Pancreas (tissue), 10 donors: ENCODE data around the gene MKNK2. TPM values are rescaled to one million over a fixed set of nuclear protein-coding genes. Genes with fewer than 3 reads are reported as not detected.

Source experiments
- ATAC-seq, 4 donors: fragments of 200-7000 bp; cut with Tn5 transposase; one replicate each; pipeline versions ENCODE4 v1.8.0 to v1.9.1; 2020; ENCODE audit warnings: mild to moderate bottlenecking in 4 of 4, moderate library complexity in 4 of 4
- DNase-seq, 6 donors: peaks; one replicate each; pipeline ENCODE4 v3.0.0-alpha.2; 2020
- FAIRE-seq: peaks from 2 replicates; lab custom pipeline; 2012; peaks lifted over from hg19 to GRCh38; lab: Jason Lieb, UNC
- H3K27ac ChIP-seq, 4 donors: fragments of 200-600 bp; sonication (generic); 1 replicate in 3 of 4; 2 replicates in 1 of 4; pipeline versions ENCODE4 v1.5.0 to v1.8.0; 2020
- H3K27me3 ChIP-seq, 4 donors: fragments of 200-600 bp; one replicate each; pipeline ENCODE4 v1.8.0; 2021
- H3K36me3 ChIP-seq, 3 donors: fragments of 200-600 bp; sonication (generic) in 1 of 3; one replicate each; pipeline versions ENCODE4 v1.5.0 to v1.8.0; 2020 to 2021
- H3K4me1 ChIP-seq, 3 donors: fragments of 200-600 bp; one replicate each; pipeline ENCODE4 v1.8.0; 2021
- H3K4me3 ChIP-seq, 4 donors: fragments of 200-600 bp; sonication (generic) in 2 of 4; one replicate each; pipeline versions ENCODE4 v1.5.0 to v1.8.0; 2020 to 2021
- H3K9me3 ChIP-seq, 4 donors: fragments of 200-600 bp; one replicate each; pipeline ENCODE4 v1.8.0; 2021
- CTCF ChIP-seq, 4 donors: fragments of 200-600 bp; sonication (generic) in 3 of 4; IDR thresholded peaks; one replicate each; pipeline versions ENCODE4 v1.5.0 to v1.8.0; 2021; ENCODE audit warnings: antibody characterized with exemption in 4 of 4
- WGBS, 2 donors: extraction: QIAGEN DNeasy Blood & Tissue Kit; methylation state at CpG; one replicate each; pipeline ENCODE4 v1.1.7; 2013; 5-methylcytosine and 5-hydroxymethylcytosine counted together
- intact Hi-C, 3 donors: fragments of 100-400 bp; cut with DNase I; formaldehyde crosslinking; loops; one replicate each; pipeline versions ENCODE4 v1.11.1 to v1.14.2; 2022
- polyA plus RNA-seq, 2 donors: library from polyadenylated mRNA; stranded (reverse); fragments of 200-250 nt; gene quantifications; one replicate each; pipeline ENCODE4 v1.2.3, GENCODE V29; 2013
- total RNA-seq, 6 donors: library from RNA; stranded (reverse); fragmentation: NEBNext Ultra II Directional in 4 of 6; extraction: Animal tissue kit (Norgen Biotek cat#: 25700) in 4 of 6; gene quantifications; one replicate each; pipeline versions ENCODE4 v1.2.1 to v1.2.4, GENCODE V29; 2021 to 2023
- donor health status: healthy with polysubstance abuse.
- donor health status: DM: no; HTN: no; CAD: no; lungs with moderate emphysema.
- donor health status: DM: no; HTN: no; CAD: no.
- donor health status: control.
- donor health status: control.
- donor health status: Bipolar disorder and iron deficiency.
- donor health status: DM: yes; HTN: yes; CAD: no.
- donor health status: DM: no; HTN: no; CAD: no.
- donor health status: DM: no; HTN: no; CAD: no.
- donor health status: DM: yes; HTN: yes; CAD: no.

MKNK2 gene
- total RNA-seq (100 to 1,000 TPM; 178 to 446 (median 252) TPM), polyA plus RNA-seq (100 to 1,000 TPM; 102 to 143 TPM)

- FAIRE-seq (no peak), DNase-seq (peak; percentile 79 to 100 (median 95)), ATAC-seq (peak; percentile 49 to 67 (median 60))
- Histone ChIP-seq H3K36me3 (peaks cover 0 to under 1% (median 0%) of the 10 kb centered on the region in 3 donors), H3K9me3 (no peaks in the 10 kb centered on the region), H3K27me3 (no peaks in the 10 kb centered on the region), H3K4me3 (peak within 1 kb of the TSS; percentile 71 to 98 (median 92)), H3K27ac (peak within 1 kb of the TSS; percentile 93 to 98 (median 97)), H3K4me1 (peaks cover 32 to 58% (median 44%) of the 10 kb centered on the region in 3 donors)
- peak; percentile 10 to 57 (median 30) for TF ChIP-seq CTCF (IDR thresholded peaks at IDR 0.05)
- 2 to 3% methylated on average over 61 to 93 of the region's 93 CpGs for WGBS, 2 donors
- intact Hi-C loops = no loop called here
Observed at GRCh38 chr19:2050991-2051772, at the start of gene MKNK2. TSS of gene MKNK2 (minus strand) at chr19:2051244. CDS start at chr19:2050851, 393 bp downstream.

DNA sequence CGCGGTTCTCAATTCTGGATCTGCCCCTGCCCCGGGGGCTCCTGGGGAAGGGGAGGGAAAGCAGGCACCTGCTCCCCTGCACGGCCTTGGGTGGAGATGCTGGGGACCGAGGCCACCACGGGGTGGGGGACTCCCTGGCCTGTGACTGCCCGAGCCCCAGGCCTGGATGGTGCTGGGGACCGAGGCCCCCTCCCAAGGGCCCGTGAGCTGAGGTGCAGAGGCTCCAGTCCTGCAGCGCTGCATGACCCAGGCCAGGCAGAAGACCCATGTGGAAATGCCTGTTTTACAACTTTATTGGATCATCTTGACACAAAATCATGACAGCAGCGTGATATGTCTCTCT lies 49.6 kb upstream of the MKNK2 start:
- WGBS, 2 donors = 83 to 94% methylated on average over 9 to 11 of the region's 11 CpGs
- no peak overlapping the region for H3K27ac ChIP-seq
- ATAC-seq = no peak
- intact Hi-C loops = no loop called here
- no peaks in the 10 kb centered on the region for H3K9me3 ChIP-seq
- H3K4me1 ChIP-seq = peaks cover 0 to 11% (median 7%) of the 10 kb centered on the region in 3 donors
- peaks cover 2 to 24% (median 16%) of the 10 kb centered on the region in 3 donors for H3K36me3 ChIP-seq
- H3K27me3 ChIP-seq = no peaks in the 10 kb centered on the region
- no peak for TF ChIP-seq CTCF (IDR thresholded peaks at IDR 0.05)
- DNase-seq = peak in 1 of 6 donors; percentile 65
- FAIRE-seq = no peak
- H3K4me3 ChIP-seq = no peak overlapping the region

- FAIRE-seq = no peak
- no peak for ATAC-seq
- H3K36me3 ChIP-seq = peaks cover 0 to 24% (median 14%) of the 10 kb centered on the region in 3 donors
Observed at GRCh38 chr19:2099937-2100718, 49.1 kb upstream of the MKNK2 start.

GRCh38 chr19:2099054-2099501 lies 48.0 kb upstream of the MKNK2 start:
- ATAC-seq (no peak), FAIRE-seq (no peak), DNase-seq (peak in 3 of 6 donors; percentile 52 to 76 (median 55))
- TF ChIP-seq CTCF (IDR thresholded peaks at IDR 0.05) = no peak
- Histone ChIP-seq H3K9me3 (no peaks in the 10 kb centered on the region), H3K27ac (no peak overlapping the region), H3K36me3 (peaks cover 0 to 24% (median 14%) of the 10 kb centered on the region in 3 donors), H3K4me3 (no peak overlapping the region), H3K4me1 (peaks cover 0 to 16% (median 7%) of the 10 kb centered on the region in 3 donors), H3K27me3 (no peaks in the 10 kb centered on the region)
- intact Hi-C loops = no loop called here
- WGBS, 2 donors = 72 to 82% methylated on average over 16 of the region's 16 CpGs

More at GRCh38 chr19:2099937-2100718, 49.1 kb upstream of the MKNK2 start:
- Histone ChIP-seq H3K9me3 (no peaks in the 10 kb centered on the region), H3K27ac (no peak overlapping the region), H3K4me3 (no peak overlapping the region), H3K4me1 (peaks cover 0 to 14% (median 7%) of the 10 kb centered on the region in 3 donors), H3K27me3 (no peaks in the 10 kb centered on the region)
- DNase-seq = peak in 2 of 6 donors; percentile 40 to 73
- WGBS, 2 donors = 91 to 93% methylated on average over 39 of the region's 39 CpGs
- TF ChIP-seq CTCF (IDR thresholded peaks at IDR 0.05) = no peak
- intact Hi-C loops = no loop called here
